ENCODE results near the gene FLOT1. TPM values are rescaled to one million over a fixed set of nuclear protein-coding genes. Genes with fewer than 3 reads are reported as not detected.
A peak's percentile ranks its signal among the peaks of the same experiment; 100 is the strongest.

FLOT1 gene
- total RNA-seq, 1 donor from 2014 or later, result 252 TPM

DNA sequence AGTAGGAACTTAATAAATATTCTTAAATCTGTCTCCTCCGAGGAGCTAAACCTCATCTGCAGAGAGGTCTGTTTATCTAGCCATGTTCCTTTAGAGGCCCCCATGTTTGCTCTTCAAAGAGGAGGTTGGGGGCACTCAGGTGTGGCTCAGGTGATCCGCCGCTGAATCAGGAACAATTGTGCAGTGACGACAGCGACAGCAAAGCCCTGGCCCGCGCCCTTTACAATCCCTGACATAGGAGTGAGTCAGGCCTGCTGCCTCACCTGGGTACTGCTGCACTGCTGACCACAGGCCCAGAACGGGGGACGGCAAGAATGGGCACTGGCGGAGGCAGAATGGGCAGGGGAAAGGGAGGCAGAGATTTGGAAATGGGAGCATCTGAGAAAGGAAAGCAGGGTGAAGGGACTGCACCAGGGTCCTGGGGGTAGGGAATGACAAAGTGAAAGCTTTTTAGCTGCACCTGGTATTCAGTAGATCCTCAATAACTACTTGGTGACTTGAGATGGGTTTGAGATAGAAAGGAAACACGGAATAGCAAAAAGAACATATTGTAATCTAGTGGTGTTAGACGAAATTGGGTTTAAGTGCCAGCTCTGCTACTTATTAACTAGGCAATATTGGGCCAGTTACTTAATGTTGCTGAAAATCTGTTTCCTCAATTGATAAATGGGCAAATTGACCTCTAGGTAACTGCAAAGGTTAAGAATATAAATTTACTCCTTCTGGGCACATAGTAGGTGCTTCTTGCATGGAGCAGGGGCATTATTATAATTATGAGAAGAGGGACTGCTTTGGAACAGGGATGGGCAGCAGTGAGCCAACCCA is 7.3 kb upstream of the FLOT1 start:
- peaks cover 1% of the 10 kb centered on the region for H3K27me3 Mint-ChIP-seq (ENCODE audit: insufficient read depth)
- no peak overlapping the region for H3K27ac Mint-ChIP-seq
- no peaks in the 10 kb centered on the region for H3K9me3 Mint-ChIP-seq
- no peak overlapping the region for H3K4me3 Mint-ChIP-seq
- no peak for DNase-seq (ENCODE audit: low spot score)
- intact Hi-C loops (cut with micrococcal nuclease), result no loop called here
- no peaks in the 10 kb centered on the region for H3K36me3 Mint-ChIP-seq (ENCODE audit: low read depth)
- H3K4me1 Mint-ChIP-seq (ENCODE audit: low read depth), result peaks cover 37% of the 10 kb centered on the region

GRCh38 chr6:30748851-30749540 is 6.5 kb upstream of the FLOT1 start:
- H3K4me1 Mint-ChIP-seq (ENCODE audit: low read depth), result peaks cover 42% of the 10 kb centered on the region
- H3K9me3 Mint-ChIP-seq, result no peaks in the 10 kb centered on the region
- no peak overlapping the region for H3K4me3 Mint-ChIP-seq
- H3K27ac Mint-ChIP-seq, result no peak overlapping the region
- no peak for DNase-seq (ENCODE audit: low spot score)
- intact Hi-C loops (cut with micrococcal nuclease), result loop anchor here (1.0 kb wide), 1 partner anchor 18 kb away; no protein-coding TSS in a partner anchor
- peaks cover 5% of the 10 kb centered on the region for H3K27me3 Mint-ChIP-seq (ENCODE audit: insufficient read depth)
- peaks cover under 1% of the 10 kb centered on the region for H3K36me3 Mint-ChIP-seq (ENCODE audit: low read depth)

DNA sequence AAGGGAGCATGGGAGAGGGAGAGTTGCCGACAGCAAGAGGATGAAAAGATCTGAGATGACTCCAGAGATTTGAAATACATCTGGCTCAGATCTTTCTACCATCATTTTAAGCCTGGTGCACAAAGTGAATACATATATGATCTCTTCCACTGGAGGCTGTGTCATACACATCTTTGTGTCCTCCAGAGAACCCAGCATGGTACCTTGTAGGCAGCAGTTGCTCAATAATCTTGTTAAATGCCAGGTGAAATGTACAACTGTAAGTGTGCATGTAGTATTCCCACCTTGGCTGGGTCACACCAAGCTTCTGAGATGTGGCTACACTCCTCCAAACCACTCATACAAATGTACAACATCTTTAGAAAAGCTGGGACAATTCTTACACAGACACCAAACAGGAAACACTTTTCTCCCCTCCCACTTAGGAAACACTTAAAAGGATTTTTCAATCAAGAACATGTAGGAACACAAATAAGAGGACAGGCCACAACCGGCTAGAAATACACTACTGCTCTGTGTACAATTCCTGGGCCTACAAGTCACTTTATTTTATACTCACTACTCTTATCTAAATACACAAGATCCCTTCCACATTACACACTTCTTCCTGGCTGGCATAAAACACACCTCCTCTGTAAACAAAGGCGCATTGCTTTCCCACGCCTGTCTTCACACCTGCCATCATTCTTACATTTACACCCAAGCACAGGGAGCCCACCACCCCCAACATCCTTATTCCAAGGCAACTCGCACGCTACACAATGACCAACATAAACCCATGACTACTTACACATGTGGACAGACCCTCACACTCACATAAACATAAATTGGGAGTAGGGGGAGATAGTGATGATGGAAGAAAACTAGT is 5.6 kb upstream of the FLOT1 start:
- H3K27me3 Mint-ChIP-seq (ENCODE audit: insufficient read depth), result peaks cover 5% of the 10 kb centered on the region
- peaks cover 42% of the 10 kb centered on the region for H3K4me1 Mint-ChIP-seq (ENCODE audit: low read depth)
- peaks cover 9% of the 10 kb centered on the region for H3K36me3 Mint-ChIP-seq (ENCODE audit: low read depth)
- intact Hi-C loops (cut with micrococcal nuclease), result loop anchor here (1.0 kb wide), 1 partner anchor 19 kb away; no protein-coding TSS in a partner anchor
- peak overlapping the region; percentile 30 for H3K27ac Mint-ChIP-seq
- H3K9me3 Mint-ChIP-seq, result no peaks in the 10 kb centered on the region
- H3K4me3 Mint-ChIP-seq, result no peak overlapping the region
- DNase-seq (ENCODE audit: low spot score), result no peak

- intact Hi-C loops (cut with micrococcal nuclease), result no loop called here
- Mint-ChIP-seq H3K27me3 (ENCODE audit: insufficient read depth) (peaks cover 5% of the 10 kb centered on the region), H3K4me1 (ENCODE audit: low read depth) (peaks cover 42% of the 10 kb centered on the region), H3K36me3 (ENCODE audit: low read depth) (peaks cover 14% of the 10 kb centered on the region), H3K27ac (peak overlapping the region; percentile 12), H3K9me3 (no peaks in the 10 kb centered on the region), H3K4me3 (no peak overlapping the region)
- no peak for DNase-seq (ENCODE audit: low spot score)
Measured at GRCh38 chr6:30747300-30747687, 4.8 kb upstream of the FLOT1 start.

DNA sequence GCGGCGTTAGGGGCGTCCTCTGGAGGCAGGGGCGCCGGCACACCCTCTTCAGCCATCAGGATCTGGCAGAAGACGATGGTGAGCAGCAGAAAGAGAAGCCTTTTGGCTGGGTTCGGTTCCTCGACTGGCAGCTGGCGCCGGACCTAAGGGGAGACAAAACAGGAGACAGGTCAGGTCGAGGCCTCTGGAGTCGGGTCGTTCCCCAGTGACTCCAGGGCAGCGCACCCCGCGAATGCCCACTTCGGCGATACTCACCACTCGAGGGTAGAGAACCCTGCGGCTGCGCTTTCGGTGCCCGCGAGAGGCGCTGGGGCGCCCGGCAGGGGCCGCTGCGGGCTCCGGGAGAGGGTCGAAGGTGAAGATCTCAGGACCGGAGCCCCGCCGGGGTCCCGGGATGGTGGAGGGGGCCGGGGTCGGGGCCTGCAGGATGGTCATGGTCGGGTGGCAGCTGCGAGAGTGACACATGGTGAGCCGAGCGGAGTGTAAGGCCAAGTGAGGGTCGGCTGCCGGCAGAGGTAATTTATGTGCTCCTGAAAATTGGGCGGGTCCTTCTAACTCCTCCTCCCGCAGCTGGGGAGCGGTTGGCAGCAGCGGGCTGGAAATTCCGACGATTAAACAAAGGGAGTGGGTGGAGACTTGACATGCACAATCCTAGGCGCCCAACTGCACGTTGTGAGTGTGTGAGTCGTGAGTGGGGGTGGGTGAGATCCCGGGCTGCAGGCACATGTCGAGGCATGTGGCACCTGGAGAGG is 1.7 kb upstream of the FLOT1 start, which contains the start of gene IER3:
TSS of gene IER3 (minus strand) at position 494 of the 752 bp plus-strand sequence. CDS start at position 465, 29 bp downstream.
- peaks cover 5% of the 10 kb centered on the region for H3K27me3 Mint-ChIP-seq (ENCODE audit: insufficient read depth)
- H3K4me1 Mint-ChIP-seq (ENCODE audit: low read depth), result peaks cover 68% of the 10 kb centered on the region
- peak within 1 kb of the TSS; percentile 100 for H3K4me3 Mint-ChIP-seq

GRCh38 chr6:30743099-30744053 is 889 bp upstream of the FLOT1 start:
- Mint-ChIP-seq H3K27ac (peak overlapping the region; percentile 99), H3K9me3 (no peaks in the 10 kb centered on the region), H3K36me3 (ENCODE audit: low read depth) (peaks cover 51% of the 10 kb centered on the region), H3K27me3 (ENCODE audit: insufficient read depth) (peaks cover 5% of the 10 kb centered on the region), H3K4me3 (peak overlapping the region; percentile 100), H3K4me1 (ENCODE audit: low read depth) (peaks cover 70% of the 10 kb centered on the region)
- DNase-seq (ENCODE audit: low spot score), result peak; percentile 37
- intact Hi-C loops (cut with micrococcal nuclease), result loop anchor here (1.0 kb wide), 4 partner anchors 8 to 134 kb away; no protein-coding TSS in a partner anchor

More for the DNA sequence above, 1.7 kb upstream of the FLOT1 start, which contains the start of gene IER3:
- intact Hi-C loops (cut with micrococcal nuclease), result loop anchor here (1.0 kb wide), 4 partner anchors 9 to 133 kb away; no protein-coding TSS in a partner anchor
- Mint-ChIP-seq H3K9me3 (no peaks in the 10 kb centered on the region), H3K36me3 (ENCODE audit: low read depth) (peaks cover 43% of the 10 kb centered on the region), H3K27ac (peak within 1 kb of the TSS; percentile 99)
- DNase-seq (ENCODE audit: low spot score), result peak; percentile 72

DNA sequence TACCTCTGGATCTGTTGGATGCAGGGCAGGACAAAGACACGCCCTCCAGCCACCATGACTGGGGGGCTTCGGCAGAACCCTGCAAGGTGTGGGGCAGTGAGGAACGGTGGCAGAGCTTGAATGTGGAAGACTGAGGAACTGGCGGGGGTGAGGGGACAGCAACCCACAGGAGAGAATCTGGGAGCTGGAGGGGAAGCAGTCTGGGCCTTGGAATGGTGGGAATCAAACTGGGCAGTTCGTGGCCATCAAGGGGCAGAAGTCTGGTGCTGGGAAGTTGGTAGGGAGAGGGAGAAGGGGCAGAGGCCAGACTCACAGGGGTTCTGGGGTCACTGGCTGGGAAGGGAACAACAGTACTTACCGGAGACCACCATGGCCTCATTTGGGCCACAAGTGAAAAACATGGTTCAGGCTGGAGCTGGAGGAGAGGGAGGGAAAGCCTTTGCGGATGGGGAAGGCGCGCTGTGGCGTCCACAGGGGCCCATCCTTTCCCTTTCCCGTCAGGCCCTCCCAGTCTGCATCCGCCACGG is 635 bp downstream of the FLOT1 start:
- H3K27me3 Mint-ChIP-seq (ENCODE audit: insufficient read depth), result peaks cover 4% of the 10 kb centered on the region
- no peak for DNase-seq (ENCODE audit: low spot score)
- peaks cover 61% of the 10 kb centered on the region for H3K36me3 Mint-ChIP-seq (ENCODE audit: low read depth)
- H3K4me3 Mint-ChIP-seq, result peak overlapping the region; percentile 97
- no peaks in the 10 kb centered on the region for H3K9me3 Mint-ChIP-seq
- peaks cover 67% of the 10 kb centered on the region for H3K4me1 Mint-ChIP-seq (ENCODE audit: low read depth)
- H3K27ac Mint-ChIP-seq, result peak overlapping the region; percentile 89
- intact Hi-C loops (cut with micrococcal nuclease), result loop anchor here (1.0 kb wide), 3 partner anchors 21 to 462 kb away; partner anchors contain the start of gene MDC1

DNA sequence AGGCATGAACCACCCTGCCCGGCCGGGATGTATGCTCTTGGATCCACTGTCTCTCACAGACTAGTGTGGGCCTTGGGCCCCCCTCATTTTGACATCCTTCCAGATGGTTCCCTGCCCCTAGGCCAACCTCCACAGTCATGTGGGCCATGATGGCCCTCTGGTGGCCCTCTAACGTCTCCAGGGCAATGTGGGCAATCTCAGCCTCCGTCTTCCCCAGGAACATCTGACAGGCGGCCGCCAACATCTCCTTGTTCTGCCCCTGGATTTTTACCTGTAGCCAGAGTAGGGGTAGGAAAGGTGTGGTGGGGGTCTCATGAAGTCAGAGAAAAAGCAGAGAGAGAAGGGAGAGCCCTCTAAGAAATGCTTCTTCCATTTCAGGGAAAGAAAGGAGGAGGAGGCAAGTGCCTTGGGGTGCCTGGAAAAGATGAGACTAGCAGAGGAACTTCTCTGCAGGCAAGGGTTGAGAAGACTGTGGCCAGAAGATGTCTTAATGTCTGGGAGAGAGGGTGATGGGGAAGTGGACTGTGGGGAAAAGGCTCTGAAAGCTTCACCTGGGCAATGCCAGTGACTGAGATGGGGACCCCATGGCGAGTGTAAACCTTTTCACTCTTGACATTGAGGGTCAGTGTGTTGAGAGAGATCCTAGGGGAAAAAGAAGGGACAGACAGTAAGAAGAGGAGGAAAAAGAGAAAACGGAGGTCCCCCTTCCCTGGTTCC is 1.3 kb downstream of the FLOT1 start:
- Mint-ChIP-seq H3K36me3 (ENCODE audit: low read depth) (peaks cover 64% of the 10 kb centered on the region), H3K27ac (peak overlapping the region; percentile 89), H3K4me3 (peak overlapping the region; percentile 97), H3K9me3 (no peaks in the 10 kb centered on the region), H3K27me3 (ENCODE audit: insufficient read depth) (peaks cover 4% of the 10 kb centered on the region), H3K4me1 (ENCODE audit: low read depth) (peaks cover 68% of the 10 kb centered on the region)
- DNase-seq (ENCODE audit: low spot score), result no peak
- intact Hi-C loops (cut with micrococcal nuclease), result no loop called here

DNA sequence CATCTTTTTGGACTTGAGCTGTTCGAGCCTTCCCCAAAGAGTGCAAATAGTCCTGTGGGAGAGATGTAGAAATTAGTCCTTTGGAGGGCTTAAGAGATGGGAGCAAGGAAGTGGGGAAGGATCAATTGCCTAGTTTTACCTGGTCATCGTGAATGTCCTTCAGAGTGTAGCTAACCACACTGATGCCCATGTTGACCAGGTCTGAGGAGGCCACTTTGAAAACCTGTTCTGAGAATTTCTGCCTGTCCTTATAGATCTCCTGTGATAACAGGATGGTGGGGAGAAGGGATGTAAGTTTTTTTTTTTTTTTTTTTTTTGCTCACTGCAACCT is 2.0 kb downstream of the FLOT1 start:
- H3K27ac Mint-ChIP-seq, result peak overlapping the region; percentile 89
- intact Hi-C loops (cut with micrococcal nuclease), result no loop called here
- peaks cover 70% of the 10 kb centered on the region for H3K36me3 Mint-ChIP-seq (ENCODE audit: low read depth)
- H3K9me3 Mint-ChIP-seq, result no peaks in the 10 kb centered on the region
- H3K4me3 Mint-ChIP-seq, result peak overlapping the region; percentile 97
- peaks cover 4% of the 10 kb centered on the region for H3K27me3 Mint-ChIP-seq (ENCODE audit: insufficient read depth)
- H3K4me1 Mint-ChIP-seq (ENCODE audit: low read depth), result peaks cover 72% of the 10 kb centered on the region
- no peak for DNase-seq (ENCODE audit: low spot score)

DNA sequence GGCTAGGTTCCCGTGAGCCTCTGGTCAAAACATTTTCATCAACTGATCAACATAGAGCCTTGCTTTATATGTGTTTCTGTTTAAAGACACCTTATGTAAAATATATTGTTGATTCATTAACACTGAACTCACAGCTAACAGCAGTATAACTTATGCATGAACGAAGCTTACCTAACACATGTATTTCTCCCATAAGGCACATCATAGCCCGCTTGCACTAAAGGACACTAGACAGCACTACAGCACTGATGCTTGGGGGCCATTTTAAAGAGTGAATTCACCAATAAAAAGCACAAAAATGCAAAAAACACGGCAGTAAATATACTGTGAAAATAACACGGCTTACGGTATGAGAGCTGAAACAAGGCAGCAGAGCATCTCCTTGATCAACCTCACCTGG is 4.0 kb downstream of the FLOT1 start:
- no peak for DNase-seq (ENCODE audit: low spot score)
- peak overlapping the region; percentile 41 for H3K4me3 Mint-ChIP-seq
- peak overlapping the region; percentile 20 for H3K27ac Mint-ChIP-seq
- peaks cover 73% of the 10 kb centered on the region for H3K36me3 Mint-ChIP-seq (ENCODE audit: low read depth)
- no peaks in the 10 kb centered on the region for H3K27me3 Mint-ChIP-seq (ENCODE audit: insufficient read depth)
- no peaks in the 10 kb centered on the region for H3K9me3 Mint-ChIP-seq
- H3K4me1 Mint-ChIP-seq (ENCODE audit: low read depth), result peaks cover 72% of the 10 kb centered on the region
- intact Hi-C loops (cut with micrococcal nuclease), result loop anchor here (5.0 kb wide), 3 partner anchors 121 to 349 kb away; partner anchors contain the start of genes MRPS18B and PPP1R10
